HL-60 (cell line): ENCODE results near the gene SH3GL2.

ENCODE experiments used
- GABPA ChIP-seq: IDR thresholded peaks from 2 replicates; pipeline ENCODE4 v1.6.1; 2012; ENCODE audit warnings: low read depth
- REST ChIP-seq: IDR thresholded peaks from 2 replicates; pipeline ENCODE4 v1.6.1; 2012; ENCODE audit warnings: low read depth; ENCODE audit not compliant: insufficient replicate concordance

- TF ChIP-seq REST (no peak), GABPA (no peak)
Observed at GRCh38 chr9:17742067-17742466, 163.2 kb downstream of the SH3GL2 start.
